Uterus (tissue), 2 donors: ENCODE measurements around the gene EGF.

Experiments
- CTCF ChIP-seq, 4 experiments: fragments of 200-600 bp in 2 of 4; fragments of 450-650 bp in 2 of 4; sonication (generic) in 2 of 4; IDR thresholded peaks; one replicate each; pipeline ENCODE4 v1.5.1; 2016 to 2019; ENCODE audit warnings: antibody characterized with exemption in 4 of 4, mild to moderate bottlenecking in 2 of 4, moderate library complexity in 1 of 4
- POLR2A ChIP-seq, 2 donors: fragments of 450-650 bp; IDR thresholded peaks; one replicate each; pipeline ENCODE4 v1.6.1; 2016; ENCODE audit warnings: antibody characterized with exemption in 2 of 2, mild to moderate bottlenecking in 1 of 2, moderate library complexity in 1 of 2

GRCh38 chr4:109925396-109925795, 12.7 kb downstream of the EGF start:
- TF ChIP-seq CTCF (IDR thresholded peaks at IDR 0.05) = no peak
- TF ChIP-seq POLR2A (IDR thresholded peaks at IDR 0.05) = no peak
